Stimulated activated CD8-positive, alpha-beta memory T cell treated with anti-CD3 and anti-CD28 coated beads, Interleukin-12 subunit alpha, Interleukin-12 subunit beta, amount 100 ng/mL, for 24 hours (primary cell): ENCODE data around the gene NDUFC2.
A peak's percentile ranks its signal among the peaks of the same experiment; 100 is the strongest.
"Not testable (repeated sequence)": the region's sequence is repeated elsewhere in the genome, so short reads cannot be mapped to it uniquely, and the experiment has no call there.

Source experiments
- DNase-seq: peaks from one replicate; pipeline ENCODE4 v3.0.0-alpha.2; 2020; ENCODE audit errors: extremely low read depth

The NDUFC2 gene

GRCh38 chr11:78054971-78055370 is 24.7 kb downstream of the NDUFC2 start:
- no peak for DNase-seq

GRCh38 chr11:78050964-78051831 is 28.5 kb downstream of the NDUFC2 start:
- DNase-seq, result no peak

GRCh38 chr11:78049348-78049747 is 30.3 kb downstream of the NDUFC2 start:
- no peak for DNase-seq

GRCh38 chr11:78048561-78048960 is 31.1 kb downstream of the NDUFC2 start:
- DNase-seq, result no peak

GRCh38 chr11:78046486-78046854 is 33.2 kb downstream of the NDUFC2 start:
- no peak for DNase-seq

GRCh38 chr11:78045851-78046485 is 33.7 kb downstream of the NDUFC2 start:
- DNase-seq, result peak; percentile 39

- no peak for DNase-seq
Observed at GRCh38 chr11:78044706-78045105, 35.0 kb downstream of the NDUFC2 start.

- DNase-seq, result no peak
Observed at GRCh38 chr11:78041843-78042440, 37.7 kb downstream of the NDUFC2 start.

- DNase-seq, result not testable (repeated sequence)
Observed at GRCh38 chr11:78041380-78041719, 38.3 kb downstream of the NDUFC2 start.

GRCh38 chr11:78040691-78041379 is 38.8 kb downstream of the NDUFC2 start:
- DNase-seq, result no peak

GRCh38 chr11:78039919-78040671 is 39.6 kb downstream of the NDUFC2 start:
- DNase-seq, result no peak

- DNase-seq, result no peak
Observed at GRCh38 chr11:78039391-78039918, 40.2 kb downstream of the NDUFC2 start.

GRCh38 chr11:78038697-78039313 is 40.9 kb downstream of the NDUFC2 start:
- DNase-seq, result no peak

- DNase-seq, result no peak
Observed at GRCh38 chr11:78037825-78038620, 41.6 kb downstream of the NDUFC2 start.

- no peak for DNase-seq
Observed at GRCh38 chr11:78037056-78037455, 42.6 kb downstream of the NDUFC2 start.

GRCh38 chr11:78036313-78036712 is 43.3 kb downstream of the NDUFC2 start:
- DNase-seq, result no peak

GRCh38 chr11:78034623-78035022 is 45.0 kb downstream of the NDUFC2 start:
- no peak for DNase-seq

- DNase-seq, result no peak
Observed at GRCh38 chr11:78033040-78033439, 46.6 kb downstream of the NDUFC2 start.

- no peak for DNase-seq
Observed at GRCh38 chr11:78032090-78032489, 47.6 kb downstream of the NDUFC2 start.

GRCh38 chr11:78031629-78032028 is 48.0 kb downstream of the NDUFC2 start:
- no peak for DNase-seq
